Astrocyte (in vitro differentiated cells and primary cell): Measurements from ENCODE around the gene ADAM19.

Experiments
- CTCF ChIP-seq: IDR thresholded peaks from 2 replicates; pipeline ENCODE4 v1.5.1; 2011; ENCODE audit warnings: low read depth, mild to moderate bottlenecking, inconsistent platforms, low read length, moderate library complexity; ENCODE audit not compliant: insufficient read depth
- EZH2 ChIP-seq: IDR thresholded peaks from 2 replicates; pipeline ENCODE4 v1.6.1; 2012; ENCODE audit warnings: mild to moderate bottlenecking, low read length, inconsistent platforms; ENCODE audit not compliant: insufficient read depth

- no peak for TF ChIP-seq CTCF
- no peak for TF ChIP-seq EZH2
Measured at GRCh38 chr5:157451806-157452205, 123.8 kb downstream of the ADAM19 start.
